Neural cell (in vitro differentiated cells): ENCODE results near the gene MTHFD1. TPM values are rescaled to one million over a fixed set of nuclear protein-coding genes. Genes with fewer than 3 reads are reported as not detected.
"Not testable (repeated sequence)": the region's sequence is repeated elsewhere in the genome, so short reads cannot be mapped to it uniquely, and the experiment has no call there.

Source experiments
- H2AFZ ChIP-seq: fragments of 200-600, 300-800 bp; sonication (generic), shearing (Covaris generic); 2 replicates; pipeline ENCODE4 v1.6.0; 2014; ENCODE audit warnings: low read depth, mild to moderate bottlenecking, antibody characterized with exemption, low read length, moderate library complexity
- H3F3A ChIP-seq: fragments of 200-600 bp; shearing (Covaris generic); 2 replicates; pipeline ENCODE4 v1.6.1; 2016; ENCODE audit warnings: mild to moderate bottlenecking, moderate library complexity, mixed read lengths, antibody characterized with exemption, low read length; ENCODE audit not compliant: insufficient read depth, poor library complexity, severe bottlenecking
- H3K27ac ChIP-seq: fragments of 200-600, 300-800 bp; sonication (generic), shearing (Covaris generic); 2 replicates; pipeline ENCODE4 v1.5.1; 2014; ENCODE audit warnings: mild to moderate bottlenecking, low read length, moderate library complexity
- H3K27me3 ChIP-seq: fragments of 300-800, 200-600 bp; sonication (generic), shearing (Covaris generic); 2 replicates; pipeline ENCODE4 v1.6.0; 2014; ENCODE audit warnings: mild to moderate bottlenecking, low read depth, low read length, moderate library complexity; ENCODE audit not compliant: insufficient read depth
- H3K36me3 ChIP-seq: fragments of 300-800, 200-600 bp; sonication (generic), shearing (Covaris generic); 2 replicates; pipeline ENCODE4 v1.5.1; 2014; ENCODE audit warnings: mild to moderate bottlenecking, antibody characterized with exemption, low read length, moderate library complexity; ENCODE audit not compliant: insufficient read depth
- H3K4me2 ChIP-seq: fragments of 300-800, 200-600 bp; sonication (generic), shearing (Covaris generic); 2 replicates; pipeline ENCODE4 v1.6.0; 2014; ENCODE audit warnings: mild to moderate bottlenecking, low read length
- H3K4me3 ChIP-seq: fragments of 300-800, 200-600 bp; sonication (generic), shearing (Covaris generic); 2 replicates; pipeline ENCODE4 v1.5.1; 2014; ENCODE audit warnings: mild to moderate bottlenecking, low read length, moderate library complexity
- H3K79me2 ChIP-seq: fragments of 200-600 bp; shearing (Covaris generic); replicated peaks from 2 replicates; pipeline ENCODE4 v1.6.0; 2014; ENCODE audit warnings: mild to moderate bottlenecking, low read length, moderate library complexity; ENCODE audit not compliant: insufficient read depth
- H3K9ac ChIP-seq: fragments of 300-800, 200-600 bp; sonication (generic), shearing (Covaris generic); 2 replicates; pipeline ENCODE4 v1.6.1; 2016; ENCODE audit warnings: mild to moderate bottlenecking, low read length, mixed read lengths
- H3K9me2 ChIP-seq: fragments of 200-600 bp; shearing (Covaris generic); 2 replicates; pipeline ENCODE4 v1.6.1; 2016; ENCODE audit warnings: mild to moderate bottlenecking, low read length, mixed read lengths; ENCODE audit not compliant: insufficient read depth
- H3K9me3 ChIP-seq: fragments of 200-600, 300-800 bp; sonication (generic), shearing (Covaris generic); 2 replicates; pipeline ENCODE4 v1.6.1; 2016; ENCODE audit warnings: mild to moderate bottlenecking, mixed run types, low read length, moderate library complexity, mixed read lengths
- H4K20me1 ChIP-seq: fragments of 200-600 bp; shearing (Covaris generic); 2 replicates; pipeline ENCODE4 v1.6.1; 2016; ENCODE audit warnings: mild to moderate bottlenecking, mixed run types; ENCODE audit not compliant: insufficient read depth
- EP300 ChIP-seq: fragments of 450-650 bp; conservative IDR thresholded peaks from 2 replicates; pipeline ENCODE4 v1.6.1; 2014; ENCODE audit warnings: antibody characterized with exemption, mild to moderate bottlenecking, moderate library complexity; ENCODE audit not compliant: poor library complexity, severe bottlenecking
- EZH2 ChIP-seq: fragments of 200-600, 300-800 bp; shearing (Covaris generic), sonication (generic); IDR thresholded peaks from 2 replicates; pipeline ENCODE4 v1.6.1; 2014; ENCODE audit warnings: antibody characterized with exemption, low read length, borderline replicate concordance, mild to moderate bottlenecking; ENCODE audit not compliant: insufficient read depth, poor library complexity, severe bottlenecking
- MXI1 ChIP-seq: fragments of 450-650 bp; conservative IDR thresholded peaks from 2 replicates; pipeline ENCODE4 v1.6.1; 2014; ENCODE audit warnings: antibody characterized with exemption, mild to moderate bottlenecking; ENCODE audit not compliant: poor library complexity, severe bottlenecking
- POLR2AphosphoS5 ChIP-seq: IDR thresholded peaks from 2 replicates; pipeline ENCODE4 v1.6.1; 2012
- RAD21 ChIP-seq: fragments of 450-650 bp; conservative IDR thresholded peaks from 2 replicates; pipeline ENCODE4 v1.6.1; 2014; ENCODE audit warnings: antibody characterized with exemption, mild to moderate bottlenecking, moderate library complexity
- SMC3 ChIP-seq: fragments of 450-650 bp; conservative IDR thresholded peaks from 2 replicates; pipeline ENCODE4 v1.6.1; 2014; ENCODE audit warnings: antibody characterized with exemption, mild to moderate bottlenecking, moderate library complexity; ENCODE audit not compliant: poor library complexity
- TAF1 ChIP-seq: IDR thresholded peaks from 2 replicates; pipeline ENCODE4 v1.6.1; 2012; ENCODE audit warnings: low read depth
- polyA plus RNA-seq: library from polyadenylated mRNA; depleted of rRNA; stranded (reverse); fragments of >200 nt; gene quantifications from 2 replicates; pipeline ENCODE4 v1.2.3, GENCODE V29; 2014
- TF ChIP-seq, protein P1 (sequence below): IDR thresholded peaks from 2 replicates; pipeline ENCODE4 v1.6.1; 2012; ENCODE audit warnings: borderline replicate concordance
- TF ChIP-seq, protein P2 (sequence below): fragments of 450-650 bp; IDR thresholded peaks from 2 replicates; pipeline ENCODE4 v1.5.1; 2014; ENCODE audit warnings: antibody characterized with exemption, mild to moderate bottlenecking, moderate library complexity; ENCODE audit not compliant: poor library complexity, severe bottlenecking

MTHFD1 gene
- polyA plus RNA-seq, 1 donor from 2014 or later = 5.4 TPM

DNA sequence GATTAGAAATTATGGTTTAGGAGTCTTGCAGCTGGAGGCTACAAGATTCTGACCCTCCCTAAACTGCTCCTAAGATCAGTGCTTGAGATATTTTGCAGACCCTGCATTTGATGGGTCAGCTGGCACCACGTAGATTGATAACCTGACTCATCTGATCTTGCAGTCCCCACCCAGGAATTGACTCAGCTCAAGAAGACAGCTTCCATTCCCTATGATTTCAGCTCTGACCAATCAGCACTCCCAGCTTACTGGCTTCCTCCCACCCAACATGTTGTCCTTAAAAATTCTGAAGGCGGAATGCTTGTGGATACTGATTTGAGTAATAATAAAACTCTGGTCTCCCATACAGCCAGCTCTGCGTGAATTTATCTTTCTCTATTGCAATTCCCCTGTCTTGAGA lies 23.2 kb upstream of the MTHFD1 start:
- Histone ChIP-seq H3K36me3 (no peaks in the 10 kb centered on the region), H3K4me2 (no peak overlapping the region), H3F3A (no peaks in the 10 kb centered on the region), H3K27me3 (no peaks in the 10 kb centered on the region), H3K9me2 (no peaks in the 10 kb centered on the region), H3K9ac (no peak overlapping the region), H4K20me1 (no peaks in the 10 kb centered on the region), H3K4me3 (no peak overlapping the region), H3K79me2 (no peaks in the 10 kb centered on the region), H2AFZ (no peak overlapping the region), H3K27ac (no peak overlapping the region), H3K9me3 (no peaks in the 10 kb centered on the region)
- TF ChIP-seq, protein P1, sequence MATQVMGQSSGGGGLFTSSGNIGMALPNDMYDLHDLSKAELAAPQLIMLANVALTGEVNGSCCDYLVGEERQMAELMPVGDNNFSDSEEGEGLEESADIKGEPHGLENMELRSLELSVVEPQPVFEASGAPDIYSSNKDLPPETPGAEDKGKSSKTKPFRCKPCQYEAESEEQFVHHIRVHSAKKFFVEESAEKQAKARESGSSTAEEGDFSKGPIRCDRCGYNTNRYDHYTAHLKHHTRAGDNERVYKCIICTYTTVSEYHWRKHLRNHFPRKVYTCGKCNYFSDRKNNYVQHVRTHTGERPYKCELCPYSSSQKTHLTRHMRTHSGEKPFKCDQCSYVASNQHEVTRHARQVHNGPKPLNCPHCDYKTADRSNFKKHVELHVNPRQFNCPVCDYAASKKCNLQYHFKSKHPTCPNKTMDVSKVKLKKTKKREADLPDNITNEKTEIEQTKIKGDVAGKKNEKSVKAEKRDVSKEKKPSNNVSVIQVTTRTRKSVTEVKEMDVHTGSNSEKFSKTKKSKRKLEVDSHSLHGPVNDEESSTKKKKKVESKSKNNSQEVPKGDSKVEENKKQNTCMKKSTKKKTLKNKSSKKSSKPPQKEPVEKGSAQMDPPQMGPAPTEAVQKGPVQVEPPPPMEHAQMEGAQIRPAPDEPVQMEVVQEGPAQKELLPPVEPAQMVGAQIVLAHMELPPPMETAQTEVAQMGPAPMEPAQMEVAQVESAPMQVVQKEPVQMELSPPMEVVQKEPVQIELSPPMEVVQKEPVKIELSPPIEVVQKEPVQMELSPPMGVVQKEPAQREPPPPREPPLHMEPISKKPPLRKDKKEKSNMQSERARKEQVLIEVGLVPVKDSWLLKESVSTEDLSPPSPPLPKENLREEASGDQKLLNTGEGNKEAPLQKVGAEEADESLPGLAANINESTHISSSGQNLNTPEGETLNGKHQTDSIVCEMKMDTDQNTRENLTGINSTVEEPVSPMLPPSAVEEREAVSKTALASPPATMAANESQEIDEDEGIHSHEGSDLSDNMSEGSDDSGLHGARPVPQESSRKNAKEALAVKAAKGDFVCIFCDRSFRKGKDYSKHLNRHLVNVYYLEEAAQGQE = no peak
- TF ChIP-seq MXI1 (no peak), SMC3 (no peak), EP300 (no peak), TAF1 (no peak), EZH2 (no peak), RAD21 (no peak), POLR2AphosphoS5 (no peak)
- TF ChIP-seq, protein P2, sequence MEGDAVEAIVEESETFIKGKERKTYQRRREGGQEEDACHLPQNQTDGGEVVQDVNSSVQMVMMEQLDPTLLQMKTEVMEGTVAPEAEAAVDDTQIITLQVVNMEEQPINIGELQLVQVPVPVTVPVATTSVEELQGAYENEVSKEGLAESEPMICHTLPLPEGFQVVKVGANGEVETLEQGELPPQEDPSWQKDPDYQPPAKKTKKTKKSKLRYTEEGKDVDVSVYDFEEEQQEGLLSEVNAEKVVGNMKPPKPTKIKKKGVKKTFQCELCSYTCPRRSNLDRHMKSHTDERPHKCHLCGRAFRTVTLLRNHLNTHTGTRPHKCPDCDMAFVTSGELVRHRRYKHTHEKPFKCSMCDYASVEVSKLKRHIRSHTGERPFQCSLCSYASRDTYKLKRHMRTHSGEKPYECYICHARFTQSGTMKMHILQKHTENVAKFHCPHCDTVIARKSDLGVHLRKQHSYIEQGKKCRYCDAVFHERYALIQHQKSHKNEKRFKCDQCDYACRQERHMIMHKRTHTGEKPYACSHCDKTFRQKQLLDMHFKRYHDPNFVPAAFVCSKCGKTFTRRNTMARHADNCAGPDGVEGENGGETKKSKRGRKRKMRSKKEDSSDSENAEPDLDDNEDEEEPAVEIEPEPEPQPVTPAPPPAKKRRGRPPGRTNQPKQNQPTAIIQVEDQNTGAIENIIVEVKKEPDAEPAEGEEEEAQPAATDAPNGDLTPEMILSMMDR = no peak

DNA sequence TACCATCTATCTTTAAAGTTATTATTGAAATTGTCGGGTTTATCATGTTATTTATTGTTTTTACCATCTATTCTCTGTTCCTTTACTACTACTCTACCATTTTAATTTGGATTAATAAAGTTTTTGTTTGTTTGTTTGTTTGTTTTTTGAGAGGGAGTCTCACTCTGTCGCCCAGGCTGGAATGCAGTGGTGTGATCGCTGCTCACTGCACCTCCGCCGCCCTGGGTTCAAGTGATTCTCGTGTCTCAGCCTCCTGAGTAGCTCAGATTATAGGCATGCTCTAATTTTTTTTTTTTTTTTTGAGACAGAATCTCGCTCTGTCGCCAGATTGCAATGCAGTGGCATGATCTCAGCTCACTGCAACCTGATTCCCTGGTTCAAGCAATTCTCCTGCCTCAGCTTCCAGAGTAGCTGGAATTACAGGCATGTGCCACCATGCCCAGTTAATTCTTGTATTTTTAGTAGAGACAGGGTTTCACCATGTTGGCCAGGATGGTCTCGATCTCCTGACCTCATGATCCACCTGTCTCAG lies 22.7 kb upstream of the MTHFD1 start:
- H2AFZ ChIP-seq, H3K27ac ChIP-seq, H3K4me2 ChIP-seq, H3K9ac ChIP-seq, H3K36me3 ChIP-seq, H3K79me2 ChIP-seq, H4K20me1 ChIP-seq, H3K27me3 ChIP-seq, H3K9me3 ChIP-seq, H3K9me2 ChIP-seq, H3K4me3 ChIP-seq, H3F3A ChIP-seq: not testable (repeated sequence)

DNA sequence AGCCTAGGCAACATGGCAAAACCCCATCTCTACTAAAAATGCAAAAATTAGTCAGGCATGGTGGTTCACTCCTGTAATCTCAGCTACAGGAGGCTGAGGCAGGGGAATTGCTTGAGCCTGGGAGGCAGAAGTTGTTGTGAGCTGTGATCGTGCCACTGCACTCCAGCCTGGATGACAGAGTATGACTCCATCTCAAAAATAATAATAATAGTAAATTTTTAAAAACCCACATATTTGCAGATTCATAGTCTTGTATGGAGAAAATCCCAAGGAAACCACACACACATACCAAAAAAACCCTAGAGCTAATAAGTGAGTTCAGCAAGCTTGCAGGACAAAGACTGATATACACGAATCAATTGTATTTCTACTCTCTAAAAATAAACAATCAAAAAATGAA lies 19.0 kb upstream of the MTHFD1 start:
- TF ChIP-seq POLR2AphosphoS5 = no peak
- TF ChIP-seq SMC3 = no peak
- TF ChIP-seq EP300 = no peak
- Histone ChIP-seq H2AFZ (no peak overlapping the region), H4K20me1 (no peaks in the 10 kb centered on the region), H3K4me2 (no peak overlapping the region), H3K79me2 (no peaks in the 10 kb centered on the region), H3K27ac (no peak overlapping the region), H3F3A (no peaks in the 10 kb centered on the region), H3K27me3 (no peaks in the 10 kb centered on the region), H3K4me3 (no peak overlapping the region), H3K9me3 (no peaks in the 10 kb centered on the region), H3K36me3 (no peaks in the 10 kb centered on the region), H3K9ac (no peak overlapping the region), H3K9me2 (no peaks in the 10 kb centered on the region)
